ENCODE data around the gene ZNF354B. TPM values are rescaled to one million over a fixed set of nuclear protein-coding genes. Genes with fewer than 3 reads are reported as not detected.
"Not testable (repeated sequence)": the region's sequence is repeated elsewhere in the genome, so short reads cannot be mapped to it uniquely, and the experiment has no call there.

ZNF354B gene
- total and polyA plus RNA-seq, 8 donors, result 13.3 to 32.9 (median 25.9) TPM

DNA sequence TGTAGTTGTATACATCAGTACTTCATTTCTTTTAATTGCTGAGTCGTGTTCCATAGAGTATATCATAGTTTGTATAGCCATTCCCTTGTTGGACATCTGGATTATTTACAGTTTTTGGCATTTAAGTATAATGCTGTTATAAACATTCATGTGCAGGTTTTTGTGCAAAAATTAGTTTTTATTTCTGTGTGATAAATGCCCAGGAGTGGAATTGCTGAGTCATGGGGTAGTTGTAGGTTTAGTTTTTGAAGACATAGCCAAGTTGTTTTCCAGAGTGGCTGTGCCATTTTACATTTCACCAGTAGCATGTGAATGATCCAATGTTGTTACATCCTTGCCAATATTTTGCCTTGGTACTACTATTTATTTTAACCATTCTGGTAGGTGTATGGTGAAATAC lies 12.5 kb downstream of the ZNF354B start:
- Histone ChIP-seq H3K4me1 (no peaks in the 10 kb centered on the region), H3K27ac (no peak overlapping the region), H3K27me3 (no peaks in the 10 kb centered on the region), H3K4me3 (no peak overlapping the region), H3K9me3 (peaks cover 0 to 76% of the 10 kb centered on the region in 2 donors), H3K36me3 (peaks cover 3 to 99% of the 10 kb centered on the region in 2 donors)
- intact Hi-C loops (cut with DNase I), result loop anchor here in 1 of 2 donors (10.0 kb wide), 1 partner anchor 158 kb away; no protein-coding TSS in a partner anchor
- no peak for ATAC-seq
- no peak for DNase-seq
- no peak for TF ChIP-seq CTCF (IDR thresholded peaks at IDR 0.05)

- intact Hi-C loops (cut with DNase I), result not testable (repeated sequence)
These were observed 23.5 kb downstream of the ZNF354B start for GRCh38 chr5:178883115-178883694.

DNA sequence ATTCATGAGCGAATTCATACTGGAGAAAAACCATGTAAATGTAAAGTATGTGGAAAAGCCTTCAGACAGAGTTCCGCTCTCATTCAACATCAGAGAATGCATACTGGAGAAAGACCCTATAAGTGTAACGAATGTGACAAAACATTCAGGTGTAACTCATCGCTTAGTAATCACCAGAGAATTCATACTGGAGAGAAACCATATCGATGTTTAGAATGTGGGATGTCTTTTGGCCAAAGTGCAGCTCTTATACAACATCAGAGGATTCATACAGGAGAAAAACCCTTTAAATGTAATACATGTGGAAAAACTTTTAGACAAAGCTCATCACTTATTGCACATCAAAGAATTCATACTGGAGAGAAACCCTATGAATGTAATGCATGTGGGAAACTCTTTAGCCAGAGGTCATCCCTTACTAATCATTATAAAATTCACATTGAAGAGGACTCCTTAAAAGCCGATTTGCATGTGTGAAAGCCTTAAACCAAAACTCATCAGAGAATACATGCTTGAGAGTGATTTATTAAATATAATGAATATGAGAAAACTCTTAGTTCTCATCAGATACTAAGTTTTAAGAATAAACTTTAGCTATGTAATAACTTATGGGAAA lies 24.2 kb downstream of the ZNF354B start:
- H3K27ac ChIP-seq, result no peak overlapping the region
- intact Hi-C loops (cut with DNase I), result no loop called here
- peaks cover 10 to 100% of the 10 kb centered on the region in 2 donors for H3K9me3 ChIP-seq
- no peak for DNase-seq
- H3K4me3 ChIP-seq, result no peak overlapping the region
- no peaks in the 10 kb centered on the region for H3K4me1 ChIP-seq
- no peak for ATAC-seq
- peaks cover 7 to 100% of the 10 kb centered on the region in 2 donors for H3K36me3 ChIP-seq
- TF ChIP-seq CTCF (IDR thresholded peaks at IDR 0.05), result no peak
- no peaks in the 10 kb centered on the region for H3K27me3 ChIP-seq

More at GRCh38 chr5:178883115-178883694, 23.5 kb downstream of the ZNF354B start:
- not testable (repeated sequence) for ATAC-seq, H3K27me3 ChIP-seq, H3K27ac ChIP-seq, H3K4me3 ChIP-seq, DNase-seq, H3K4me1 ChIP-seq
- H3K36me3 ChIP-seq, result peaks cover 7 to 100% of the 10 kb centered on the region in 2 donors
- peaks cover 10 to 100% of the 10 kb centered on the region in 2 donors for H3K9me3 ChIP-seq

- no peaks in the 10 kb centered on the region for H3K36me3 ChIP-seq
- ATAC-seq (peak; percentile 99), DNase-seq (peak; percentile 56 to 87 (median 70))
- intact Hi-C loops (cut with DNase I), result no loop called here
- H3K27me3 ChIP-seq, result peaks cover 0 to 19% of the 10 kb centered on the region in 2 donors
- H3K4me1 ChIP-seq, result peaks cover 0 to 6% of the 10 kb centered on the region in 2 donors
- no peak for TF ChIP-seq CTCF (IDR thresholded peaks at IDR 0.05)
- peak within 1 kb of the TSS; percentile 63 to 64 for H3K4me3 ChIP-seq
- peaks cover 0 to 21% of the 10 kb centered on the region in 2 donors for H3K9me3 ChIP-seq
- peak within 1 kb of the TSS in 1 of 2 donors; percentile 64 for H3K27ac ChIP-seq
These were observed 36.1 kb downstream of the ZNF354B start, which contains the start of gene ZFP2 for GRCh38 chr5:178895615-178896571. Gene ZFP2 (plus strand): TSS chr5:178895913. CDS start chr5:178931314, 35,401 bp downstream.

DNA sequence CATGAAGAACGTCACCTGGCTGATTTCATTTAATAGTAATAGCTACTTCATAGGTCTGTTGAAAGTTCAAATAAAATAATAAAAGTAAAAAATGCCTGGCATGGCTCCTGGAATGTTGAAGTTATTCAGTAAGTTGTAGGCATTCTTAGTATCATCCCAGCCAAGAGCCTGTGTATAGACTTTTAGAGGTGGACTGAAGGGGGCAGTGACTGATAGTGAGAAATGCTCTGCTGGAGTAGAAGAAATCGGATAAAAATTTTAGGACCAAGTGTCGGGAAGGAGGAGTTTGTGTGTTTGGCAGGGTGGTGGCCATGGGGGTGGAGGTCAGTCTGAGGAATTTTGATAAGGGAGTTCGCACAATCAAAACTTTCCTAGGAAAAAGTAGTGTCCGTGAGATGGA lies 39.5 kb downstream of the ZNF354B start:
- TF ChIP-seq CTCF (IDR thresholded peaks at IDR 0.05), result no peak
- DNase-seq, result no peak
- H3K27ac ChIP-seq, result no peak overlapping the region
- H3K27me3 ChIP-seq, result peaks cover 0 to 19% of the 10 kb centered on the region in 2 donors
- ATAC-seq, result no peak
- peaks cover 0 to 7% of the 10 kb centered on the region in 2 donors for H3K36me3 ChIP-seq
- intact Hi-C loops (cut with DNase I), result no loop called here
- H3K4me3 ChIP-seq, result no peak overlapping the region
- H3K9me3 ChIP-seq, result peaks cover 0 to 35% of the 10 kb centered on the region in 2 donors
- H3K4me1 ChIP-seq, result peaks cover 0 to 6% of the 10 kb centered on the region in 2 donors

All from left lung (tissue), 10 donors.